ENCODE results near the gene FOXL2.

DNA sequence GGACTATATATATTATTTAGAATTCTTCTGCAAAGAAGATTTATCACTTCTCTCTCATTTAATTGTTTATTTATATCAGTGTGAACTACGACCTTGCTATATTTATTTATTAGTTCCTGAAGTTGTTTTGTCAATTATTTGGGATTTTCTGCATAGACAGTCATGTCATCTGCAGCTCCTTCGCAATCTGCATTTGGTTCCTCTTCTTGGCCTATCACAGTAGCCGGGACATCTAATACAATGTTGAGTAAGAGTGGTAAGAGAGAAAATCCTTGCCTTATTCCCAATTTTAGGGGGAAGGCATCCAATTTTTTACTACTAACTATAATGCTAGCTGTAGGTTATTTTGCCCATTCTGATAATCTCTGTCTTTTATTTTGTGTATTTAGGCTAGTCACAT lies 39.4 kb downstream of the FOXL2 start:
- TF ChIP-seq, protein P1, sequence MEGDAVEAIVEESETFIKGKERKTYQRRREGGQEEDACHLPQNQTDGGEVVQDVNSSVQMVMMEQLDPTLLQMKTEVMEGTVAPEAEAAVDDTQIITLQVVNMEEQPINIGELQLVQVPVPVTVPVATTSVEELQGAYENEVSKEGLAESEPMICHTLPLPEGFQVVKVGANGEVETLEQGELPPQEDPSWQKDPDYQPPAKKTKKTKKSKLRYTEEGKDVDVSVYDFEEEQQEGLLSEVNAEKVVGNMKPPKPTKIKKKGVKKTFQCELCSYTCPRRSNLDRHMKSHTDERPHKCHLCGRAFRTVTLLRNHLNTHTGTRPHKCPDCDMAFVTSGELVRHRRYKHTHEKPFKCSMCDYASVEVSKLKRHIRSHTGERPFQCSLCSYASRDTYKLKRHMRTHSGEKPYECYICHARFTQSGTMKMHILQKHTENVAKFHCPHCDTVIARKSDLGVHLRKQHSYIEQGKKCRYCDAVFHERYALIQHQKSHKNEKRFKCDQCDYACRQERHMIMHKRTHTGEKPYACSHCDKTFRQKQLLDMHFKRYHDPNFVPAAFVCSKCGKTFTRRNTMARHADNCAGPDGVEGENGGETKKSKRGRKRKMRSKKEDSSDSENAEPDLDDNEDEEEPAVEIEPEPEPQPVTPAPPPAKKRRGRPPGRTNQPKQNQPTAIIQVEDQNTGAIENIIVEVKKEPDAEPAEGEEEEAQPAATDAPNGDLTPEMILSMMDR (IDR thresholded peaks at IDR 0.05; ENCODE audit: low read depth, low read length, poor library complexity, severe bottlenecking): no peak
- TF ChIP-seq EZH2phosphoT487 (IDR thresholded peaks at IDR 0.05; ENCODE audit: borderline replicate concordance, low read length): no peak

Data from DOHH2 (cell line).